ENCODE results near the gene KPTN.

The KPTN gene

GRCh38 chr19:47511128-47511517 is 27.1 kb upstream of the KPTN start:
- no peaks in the 10 kb centered on the region for H3K27me3 ChIP-seq (ENCODE audit: control insufficient read depth, low read length)
- H3K79me2 ChIP-seq (ENCODE audit: control insufficient read depth, low read length) = peaks cover 84% of the 10 kb centered on the region
- no peaks in the 10 kb centered on the region for H3K9me2 ChIP-seq (replicated peaks; ENCODE audit: control insufficient read depth, low read length)
- peaks cover 10% of the 10 kb centered on the region for H3K36me3 ChIP-seq (ENCODE audit: control insufficient read depth, low read length)
- H3K4me3 ChIP-seq (ENCODE audit: low read length) = no peak overlapping the region
- H3K27ac ChIP-seq (ENCODE audit: low read depth, low read length) = no peak overlapping the region
- no peaks in the 10 kb centered on the region for H3K9me3 ChIP-seq (ENCODE audit: control insufficient read depth, insufficient read depth, low read length)
- no peaks in the 10 kb centered on the region for H3F3A ChIP-seq (ENCODE audit: control insufficient read depth, insufficient read depth)
- H3K4me1 ChIP-seq (ENCODE audit: control insufficient read depth, low read length) = peaks cover 28% of the 10 kb centered on the region
- no peak overlapping the region for H3K4me2 ChIP-seq (ENCODE audit: low read length)
- no peak for TF ChIP-seq EZH2phosphoT487 (IDR thresholded peaks at IDR 0.05; ENCODE audit: borderline replicate concordance, low read length)
- peak; percentile 3 for TF ChIP-seq CTCF (IDR thresholded peaks at IDR 0.05; ENCODE audit: low read depth, low read length, poor library complexity, severe bottlenecking)
- H4K20me1 ChIP-seq (ENCODE audit: control insufficient read depth, insufficient read depth, low read depth, low read length) = peaks cover 4% of the 10 kb centered on the region

GRCh38 chr19:47510516-47511127 is 26.6 kb upstream of the KPTN start:
- H3K4me3 ChIP-seq (ENCODE audit: low read length) = no peak overlapping the region
- no peaks in the 10 kb centered on the region for H3K27me3 ChIP-seq (ENCODE audit: control insufficient read depth, low read length)
- H3K9me2 ChIP-seq (replicated peaks; ENCODE audit: control insufficient read depth, low read length) = no peaks in the 10 kb centered on the region
- H3F3A ChIP-seq (ENCODE audit: control insufficient read depth, insufficient read depth) = no peaks in the 10 kb centered on the region
- H4K20me1 ChIP-seq (ENCODE audit: control insufficient read depth, insufficient read depth, low read depth, low read length) = peaks cover 4% of the 10 kb centered on the region
- peaks cover 23% of the 10 kb centered on the region for H3K4me1 ChIP-seq (ENCODE audit: control insufficient read depth, low read length)
- TF ChIP-seq EZH2phosphoT487 (IDR thresholded peaks at IDR 0.05; ENCODE audit: borderline replicate concordance, low read length) = no peak
- peak; percentile 12 for TF ChIP-seq CTCF (IDR thresholded peaks at IDR 0.05; ENCODE audit: low read depth, low read length, poor library complexity, severe bottlenecking)
- no peaks in the 10 kb centered on the region for H3K9me3 ChIP-seq (ENCODE audit: control insufficient read depth, insufficient read depth, low read length)
- peaks cover 84% of the 10 kb centered on the region for H3K79me2 ChIP-seq (ENCODE audit: control insufficient read depth, low read length)
- H3K27ac ChIP-seq (ENCODE audit: low read depth, low read length) = no peak overlapping the region
- H3K36me3 ChIP-seq (ENCODE audit: control insufficient read depth, low read length) = peaks cover 10% of the 10 kb centered on the region
- no peak overlapping the region for H3K4me2 ChIP-seq (ENCODE audit: low read length)

GRCh38 chr19:47509973-47510372 is 26.0 kb upstream of the KPTN start:
- peaks cover 10% of the 10 kb centered on the region for H3K36me3 ChIP-seq (ENCODE audit: control insufficient read depth, low read length)
- H3K4me1 ChIP-seq (ENCODE audit: control insufficient read depth, low read length) = peaks cover 21% of the 10 kb centered on the region
- no peak overlapping the region for H3K27ac ChIP-seq (ENCODE audit: low read depth, low read length)
- H4K20me1 ChIP-seq (ENCODE audit: control insufficient read depth, insufficient read depth, low read depth, low read length) = peaks cover 4% of the 10 kb centered on the region
- TF ChIP-seq CTCF (IDR thresholded peaks at IDR 0.05; ENCODE audit: low read depth, low read length, poor library complexity, severe bottlenecking) (no peak), EZH2phosphoT487 (IDR thresholded peaks at IDR 0.05; ENCODE audit: borderline replicate concordance, low read length) (no peak)
- H3K27me3 ChIP-seq (ENCODE audit: control insufficient read depth, low read length) = no peaks in the 10 kb centered on the region
- H3K4me3 ChIP-seq (ENCODE audit: low read length) = no peak overlapping the region
- no peaks in the 10 kb centered on the region for H3K9me3 ChIP-seq (ENCODE audit: control insufficient read depth, insufficient read depth, low read length)
- no peak overlapping the region for H3K4me2 ChIP-seq (ENCODE audit: low read length)
- H3F3A ChIP-seq (ENCODE audit: control insufficient read depth, insufficient read depth) = no peaks in the 10 kb centered on the region
- H3K79me2 ChIP-seq (ENCODE audit: control insufficient read depth, low read length) = peaks cover 87% of the 10 kb centered on the region
- no peaks in the 10 kb centered on the region for H3K9me2 ChIP-seq (replicated peaks; ENCODE audit: control insufficient read depth, low read length)

Data from DOHH2 (cell line).